GM21619 (cell line): Measurements from ENCODE around the gene CADM1.

ENCODE experiments used
- ATAC-seq: cut with Tn5 transposase; IDR thresholded peaks from one replicate; pipeline ENCODE4 v1.9.1; 2021; ENCODE audit not compliant: unreplicated experiment

The CADM1 gene

DNA sequence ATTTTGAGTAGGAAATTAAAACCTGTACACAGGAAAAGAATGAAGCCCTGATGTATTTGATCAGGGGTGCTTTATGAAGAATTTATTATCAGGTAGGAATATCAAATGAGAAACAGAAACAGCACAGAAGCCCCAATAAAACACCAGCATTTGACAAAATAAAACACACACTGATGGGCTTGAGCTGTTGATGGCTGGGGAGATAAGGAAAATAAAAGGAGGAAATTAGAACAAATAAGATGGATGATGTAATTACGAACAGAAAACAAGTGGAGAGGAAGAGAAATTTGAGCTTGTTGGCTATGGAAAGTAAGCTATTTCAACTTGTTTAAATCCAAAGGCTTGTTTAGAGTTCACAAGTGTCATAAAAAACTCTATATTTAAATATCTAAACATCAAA is 213.7 kb downstream of the CADM1 start:
- ATAC-seq = no peak

- no peak for ATAC-seq
Observed at GRCh38 chr11:115287266-115287665, 216.9 kb downstream of the CADM1 start.

GRCh38 chr11:115286614-115287013 is 217.6 kb downstream of the CADM1 start:
- no peak for ATAC-seq

GRCh38 chr11:115284773-115285172 is 219.4 kb downstream of the CADM1 start:
- ATAC-seq = no peak

DNA sequence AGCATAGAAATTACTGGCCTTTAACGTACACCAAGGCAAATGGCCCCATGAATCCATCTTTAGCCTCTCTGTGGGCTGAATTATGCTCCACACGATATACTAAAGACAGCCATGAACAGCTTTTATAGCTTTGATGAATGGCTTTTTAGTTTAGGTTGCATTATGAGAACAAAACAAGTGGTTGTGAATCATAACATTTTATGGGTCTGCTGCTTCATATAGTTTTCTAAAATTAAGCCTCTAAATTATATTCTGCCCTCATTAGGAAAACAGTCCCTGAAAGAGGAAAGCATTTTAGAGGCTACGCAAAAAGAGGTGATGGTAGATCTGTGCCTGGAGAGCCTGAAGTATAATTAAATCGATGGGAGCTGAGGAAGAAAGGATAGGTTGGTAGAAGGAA is 221.3 kb downstream of the CADM1 start:
- ATAC-seq = no peak

DNA sequence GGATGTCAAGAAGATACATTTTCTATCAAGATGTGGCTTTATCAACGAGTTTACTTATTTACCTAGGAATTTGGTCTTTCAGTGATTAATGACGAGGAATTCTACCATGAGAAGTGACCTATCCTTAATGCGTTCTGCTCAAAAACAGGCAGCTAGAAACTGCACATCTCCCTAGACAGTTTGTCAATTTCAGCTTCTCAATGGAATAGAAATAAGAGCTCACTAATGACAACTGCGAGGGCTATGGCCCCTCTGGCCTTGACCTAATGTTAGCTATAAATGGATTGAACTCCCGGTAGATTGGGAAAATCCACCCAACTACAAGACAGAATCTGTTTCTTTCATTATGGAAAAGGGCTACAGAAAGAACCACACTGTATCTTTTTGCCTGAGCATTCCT is 223.4 kb downstream of the CADM1 start:
- ATAC-seq = no peak

GRCh38 chr11:115279813-115280761 is 224.1 kb downstream of the CADM1 start:
- no peak for ATAC-seq

GRCh38 chr11:115276799-115277198 is 227.4 kb downstream of the CADM1 start:
- ATAC-seq = no peak

DNA sequence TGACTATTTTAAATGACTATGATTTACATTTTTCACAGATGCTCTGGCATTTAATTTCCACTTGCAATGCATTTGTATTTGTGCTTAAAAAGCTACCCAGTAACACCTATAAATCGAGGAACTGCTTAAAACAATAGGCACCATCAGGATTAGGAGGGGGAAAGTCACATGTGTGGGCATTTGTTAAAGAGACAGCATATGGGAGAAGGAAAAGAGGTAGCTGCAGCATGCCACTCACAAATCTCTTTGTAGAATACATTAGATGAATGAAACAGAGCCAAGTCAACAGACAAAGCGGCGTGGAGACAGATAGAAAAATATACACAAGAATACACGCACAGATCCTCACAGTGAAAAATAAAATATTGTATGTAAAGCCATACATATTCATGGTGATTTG is 228.0 kb downstream of the CADM1 start:
- no peak for ATAC-seq

GRCh38 chr11:115275045-115275444 is 229.2 kb downstream of the CADM1 start:
- ATAC-seq = no peak

DNA sequence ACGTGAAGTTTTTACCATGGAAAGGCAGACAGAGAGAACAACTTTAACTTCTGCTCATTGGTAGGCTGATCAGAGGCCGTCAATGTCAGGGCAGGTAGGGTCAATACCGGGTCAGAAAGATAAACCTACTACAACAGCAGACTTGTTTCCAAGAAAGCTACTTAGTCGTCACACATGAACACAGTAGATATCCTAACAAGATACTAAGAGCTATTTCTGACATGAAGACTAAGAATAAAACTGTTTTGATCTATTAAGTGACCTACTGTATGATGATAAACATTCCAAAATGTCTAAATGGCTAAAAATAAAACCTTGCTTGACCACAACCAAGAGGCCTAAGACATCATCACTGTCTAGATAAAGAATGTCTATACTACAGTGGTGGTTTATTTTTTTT is 231.3 kb downstream of the CADM1 start:
- no peak for ATAC-seq

GRCh38 chr11:115271643-115272042 is 232.6 kb downstream of the CADM1 start:
- ATAC-seq = no peak

GRCh38 chr11:115269191-115269950 is 234.8 kb downstream of the CADM1 start:
- ATAC-seq = no peak

DNA sequence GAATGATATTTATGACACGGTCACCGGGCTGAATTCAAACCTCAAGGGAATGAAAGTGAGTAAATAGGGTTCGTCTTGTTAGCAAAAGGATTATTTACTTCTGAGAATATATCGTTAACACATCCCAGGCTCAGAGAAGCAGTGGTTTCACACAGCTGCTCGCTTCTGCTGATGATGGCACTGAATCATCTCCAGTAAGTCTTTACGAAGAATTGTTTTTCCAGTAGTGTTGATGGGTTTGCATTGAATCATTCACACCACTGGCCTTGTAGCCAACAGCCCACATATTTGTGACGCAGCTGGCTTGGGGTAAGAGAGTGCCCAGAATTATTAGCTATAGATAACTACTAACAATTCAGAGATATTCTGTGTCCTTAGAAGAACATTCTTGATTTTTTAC is 236.3 kb downstream of the CADM1 start:
- no peak for ATAC-seq

- no peak for ATAC-seq
Observed at GRCh38 chr11:115267238-115267781, 236.9 kb downstream of the CADM1 start.

- no peak for ATAC-seq
Observed at GRCh38 chr11:115266066-115266639, 238.1 kb downstream of the CADM1 start.

DNA sequence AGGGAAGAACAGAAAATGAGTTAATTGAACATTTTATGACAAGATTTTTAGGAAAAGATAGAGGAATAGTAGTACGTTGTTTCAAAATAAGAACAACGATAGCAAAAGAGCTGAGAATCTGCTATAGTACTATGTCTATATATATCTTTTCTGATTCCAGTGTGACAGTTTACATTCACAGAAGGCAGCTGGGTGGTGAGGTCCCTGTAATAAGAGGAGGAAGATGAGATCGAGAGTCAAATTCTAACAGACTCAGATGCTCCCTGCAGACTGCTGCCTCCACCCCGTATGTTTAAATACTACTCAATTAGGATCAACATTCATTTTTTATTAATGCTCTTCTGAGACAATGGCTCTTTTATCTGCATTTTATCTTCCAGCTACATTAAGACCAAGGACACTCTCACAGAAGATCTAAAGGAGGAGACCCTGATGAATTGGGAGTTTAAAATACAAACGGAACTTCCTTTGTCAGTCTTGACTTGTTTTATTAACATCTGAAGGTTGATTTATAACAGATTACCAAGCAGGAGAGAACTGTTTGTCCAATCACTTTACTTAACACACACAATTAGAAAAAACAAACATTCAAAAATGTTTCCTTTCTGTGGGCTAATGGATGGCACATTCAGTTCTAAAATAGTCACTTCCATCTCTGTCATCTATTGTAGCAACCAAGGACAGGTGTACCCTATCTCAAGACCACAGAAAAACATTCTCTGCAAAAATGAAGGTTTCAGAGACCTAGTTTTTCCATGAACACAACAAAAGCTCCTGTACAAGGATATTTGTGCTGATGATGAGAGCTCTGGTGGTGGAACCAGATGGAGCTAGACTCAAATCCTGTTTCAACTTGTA is 240.2 kb downstream of the CADM1 start:
- no peak for ATAC-seq

- ATAC-seq = no peak
Observed at GRCh38 chr11:115258216-115258615, 246.0 kb downstream of the CADM1 start.

GRCh38 chr11:115257678-115258077 is 246.5 kb downstream of the CADM1 start:
- ATAC-seq = no peak

DNA sequence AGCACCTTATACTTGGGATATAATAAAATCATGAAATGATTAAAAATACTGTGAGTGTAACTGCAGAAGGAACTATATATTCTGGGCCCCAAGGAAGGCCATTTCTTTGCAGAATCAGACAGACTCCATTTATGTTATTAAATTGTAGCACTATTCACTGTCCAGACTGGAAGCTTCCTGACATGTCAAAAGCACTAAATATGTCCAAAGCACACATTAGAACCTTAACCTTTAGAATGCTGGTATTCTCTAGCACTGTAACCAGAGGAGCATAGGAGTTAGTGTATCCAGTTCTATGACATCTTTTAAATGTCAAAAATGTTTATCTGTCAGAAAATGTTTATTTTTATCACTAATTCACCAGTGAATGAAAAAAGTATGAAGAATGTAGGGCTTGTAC is 246.9 kb downstream of the CADM1 start:
- ATAC-seq = no peak
